ENCODE measurements around the gene ANKS1B. TPM values are rescaled to one million over a fixed set of nuclear protein-coding genes. Genes with fewer than 3 reads are reported as not detected.

The ANKS1B gene
- total RNA-seq, 1 donor from 2014 or later, result 11.3 TPM

- Mint-ChIP-seq H3K4me3 (ENCODE audit: unreplicated experiment) (no peak overlapping the region), H3K9me3 (ENCODE audit: unreplicated experiment) (no peaks in the 10 kb centered on the region), H3K4me1 (ENCODE audit: low read depth, unreplicated experiment) (no peaks in the 10 kb centered on the region), H3K27ac (ENCODE audit: unreplicated experiment) (no peak overlapping the region), H3K27me3 (ENCODE audit: unreplicated experiment) (no peaks in the 10 kb centered on the region), H3K36me3 (ENCODE audit: unreplicated experiment) (no peaks in the 10 kb centered on the region)
- TF ChIP-seq CTCF (IDR thresholded peaks at IDR 0.05; ENCODE audit: partially characterized antibody, unreplicated experiment), result no peak
- no peak for DNase-seq
Observed at GRCh38 chr12:99759444-99759843, 225.3 kb downstream of the ANKS1B start.

- no peaks in the 10 kb centered on the region for H3K36me3 Mint-ChIP-seq (ENCODE audit: unreplicated experiment)
- H3K27ac Mint-ChIP-seq (ENCODE audit: unreplicated experiment), result no peak overlapping the region
- no peak for DNase-seq
- H3K27me3 Mint-ChIP-seq (ENCODE audit: unreplicated experiment), result no peaks in the 10 kb centered on the region
- H3K4me1 Mint-ChIP-seq (ENCODE audit: low read depth, unreplicated experiment), result no peaks in the 10 kb centered on the region
- H3K9me3 Mint-ChIP-seq (ENCODE audit: unreplicated experiment), result no peaks in the 10 kb centered on the region
- no peak overlapping the region for H3K4me3 Mint-ChIP-seq (ENCODE audit: unreplicated experiment)
- no peak for TF ChIP-seq CTCF (IDR thresholded peaks at IDR 0.05; ENCODE audit: partially characterized antibody, unreplicated experiment)
Observed at GRCh38 chr12:99758997-99759396, 225.7 kb downstream of the ANKS1B start.

GRCh38 chr12:99752740-99753139 is 232.0 kb downstream of the ANKS1B start:
- Mint-ChIP-seq H3K27ac (ENCODE audit: unreplicated experiment) (no peak overlapping the region), H3K27me3 (ENCODE audit: unreplicated experiment) (no peaks in the 10 kb centered on the region), H3K9me3 (ENCODE audit: unreplicated experiment) (no peaks in the 10 kb centered on the region), H3K36me3 (ENCODE audit: unreplicated experiment) (no peaks in the 10 kb centered on the region), H3K4me3 (ENCODE audit: unreplicated experiment) (no peak overlapping the region), H3K4me1 (ENCODE audit: low read depth, unreplicated experiment) (no peaks in the 10 kb centered on the region)
- DNase-seq, result no peak
- TF ChIP-seq CTCF (IDR thresholded peaks at IDR 0.05; ENCODE audit: partially characterized antibody, unreplicated experiment), result no peak

GRCh38 chr12:99746538-99746937 is 238.2 kb downstream of the ANKS1B start:
- Mint-ChIP-seq H3K36me3 (ENCODE audit: unreplicated experiment) (no peaks in the 10 kb centered on the region), H3K4me3 (ENCODE audit: unreplicated experiment) (no peak overlapping the region), H3K27ac (ENCODE audit: unreplicated experiment) (no peak overlapping the region), H3K4me1 (ENCODE audit: low read depth, unreplicated experiment) (no peaks in the 10 kb centered on the region), H3K9me3 (ENCODE audit: unreplicated experiment) (no peaks in the 10 kb centered on the region), H3K27me3 (ENCODE audit: unreplicated experiment) (no peaks in the 10 kb centered on the region)
- DNase-seq, result no peak
- TF ChIP-seq CTCF (IDR thresholded peaks at IDR 0.05; ENCODE audit: partially characterized antibody, unreplicated experiment), result no peak

- H3K9me3 Mint-ChIP-seq (ENCODE audit: unreplicated experiment), result no peaks in the 10 kb centered on the region
- H3K4me1 Mint-ChIP-seq (ENCODE audit: low read depth, unreplicated experiment), result no peaks in the 10 kb centered on the region
- no peak for TF ChIP-seq CTCF (IDR thresholded peaks at IDR 0.05; ENCODE audit: partially characterized antibody, unreplicated experiment)
- no peaks in the 10 kb centered on the region for H3K27me3 Mint-ChIP-seq (ENCODE audit: unreplicated experiment)
- DNase-seq, result no peak
- no peak overlapping the region for H3K27ac Mint-ChIP-seq (ENCODE audit: unreplicated experiment)
- no peaks in the 10 kb centered on the region for H3K36me3 Mint-ChIP-seq (ENCODE audit: unreplicated experiment)
- no peak overlapping the region for H3K4me3 Mint-ChIP-seq (ENCODE audit: unreplicated experiment)
Observed at GRCh38 chr12:99745895-99746294, 238.8 kb downstream of the ANKS1B start.

All from glutamatergic neuron (in vitro differentiated cells).